OCI-LY1 (cell line): ENCODE results near the gene CDH23.

ENCODE experiments used
- H2AFZ ChIP-seq: fragments of 200-600 bp; sonication (generic), shearing (Covaris generic); 2 replicates; pipeline ENCODE4 v1.6.0; 2014; ENCODE audit warnings: antibody characterized with exemption, mild to moderate bottlenecking, low read length
- H3F3A ChIP-seq: fragments of 200-600 bp; sonication (generic), shearing (Covaris generic); 2 replicates; pipeline ENCODE4 v1.6.0; 2014; ENCODE audit warnings: mild to moderate bottlenecking, antibody characterized with exemption, low read length, moderate library complexity; ENCODE audit not compliant: insufficient read depth
- H3K27ac ChIP-seq: fragments of 200-600 bp; sonication (generic); 2 replicates; pipeline ENCODE4 v1.5.1; 2014; ENCODE audit warnings: low read length, mixed run types, mild to moderate bottlenecking, low read depth; ENCODE audit not compliant: poor library complexity, severe bottlenecking
- H3K27me3 ChIP-seq: fragments of 200-600 bp; sonication (generic); 2 replicates; pipeline ENCODE4 v1.6.0; 2014; ENCODE audit warnings: antibody characterized with exemption, mild to moderate bottlenecking, low read length, moderate library complexity; ENCODE audit not compliant: insufficient read depth
- H3K36me3 ChIP-seq: fragments of 200-600 bp; sonication (generic); 2 replicates; pipeline ENCODE4 v1.6.1; 2014; ENCODE audit warnings: mild to moderate bottlenecking, antibody characterized with exemption, low read length, moderate library complexity, mixed read lengths; ENCODE audit not compliant: insufficient read depth
- H3K4me1 ChIP-seq: fragments of 200-600 bp; sonication (generic); 2 replicates; pipeline ENCODE4 v1.5.1; 2014; ENCODE audit warnings: mild to moderate bottlenecking, low read length, moderate library complexity; ENCODE audit not compliant: insufficient read depth, severe bottlenecking
- H3K4me2 ChIP-seq: fragments of 200-600 bp; sonication (generic), shearing (Covaris generic); 2 replicates; pipeline ENCODE4 v1.6.1; 2014; ENCODE audit warnings: low read length
- H3K4me3 ChIP-seq: fragments of 200-600 bp; sonication (generic); 2 replicates; pipeline ENCODE4 v1.5.1; 2014; ENCODE audit warnings: low read length, low read depth, mild to moderate bottlenecking, mixed read lengths; ENCODE audit not compliant: poor library complexity, severe bottlenecking
- H3K79me2 ChIP-seq: fragments of 200-600 bp; shearing (Covaris generic); 2 replicates; pipeline ENCODE4 v1.6.1; 2016; ENCODE audit warnings: mixed run types, low read length, mixed read lengths; ENCODE audit not compliant: insufficient read depth
- H3K9ac ChIP-seq: fragments of 200-600 bp; sonication (generic), shearing (Covaris generic); 2 replicates; pipeline ENCODE4 v1.6.1; 2014; ENCODE audit warnings: mild to moderate bottlenecking, low read length, mixed read lengths
- H3K9me2 ChIP-seq: fragments of 200-600 bp; sonication (generic), shearing (Covaris generic); 2 replicates; pipeline ENCODE4 v1.6.1; 2014; ENCODE audit warnings: low read depth, mild to moderate bottlenecking, low read length, mixed read lengths
- H3K9me3 ChIP-seq: fragments of 200-600 bp; shearing (Covaris generic); 2 replicates; pipeline ENCODE4 v1.6.1; 2014; ENCODE audit warnings: low read length, mixed read lengths
- H4K20me1 ChIP-seq: fragments of 200-600 bp; sonication (generic), shearing (Covaris generic); 2 replicates; pipeline ENCODE4 v1.6.0; 2016; ENCODE audit warnings: mild to moderate bottlenecking, low read length; ENCODE audit not compliant: insufficient read depth
- CTCF ChIP-seq: fragments of 200-600 bp; sonication (generic), shearing (Covaris generic); IDR thresholded peaks from 2 replicates; pipeline ENCODE4 v1.5.1; 2017; ENCODE audit warnings: mild to moderate bottlenecking, antibody characterized with exemption, low read length, moderate library complexity, mixed read lengths
- EZH2 ChIP-seq: fragments of 200-600 bp; sonication (generic), shearing (Covaris generic); IDR thresholded peaks from 2 replicates; pipeline ENCODE4 v1.8.0; 2017; ENCODE audit warnings: borderline replicate concordance, mixed run types, mild to moderate bottlenecking, antibody characterized with exemption, low read length, moderate library complexity, mixed read lengths

CDH23 gene

GRCh38 chr10:71516890-71517289, 120.2 kb downstream of the CDH23 start:
- Histone ChIP-seq H3K27me3 (no peaks in the 10 kb centered on the region; the same call in 1 of the 2 replicates), H3K4me2 (no peak overlapping the region), H3K9me2 (no peaks in the 10 kb centered on the region), H3K4me1 (no peaks in the 10 kb centered on the region), H3F3A (no peaks in the 10 kb centered on the region), H3K27ac (no peak overlapping the region), H3K9ac (no peak overlapping the region), H4K20me1 (no peaks in the 10 kb centered on the region), H3K79me2 (no peaks in the 10 kb centered on the region), H3K36me3 (no peaks in the 10 kb centered on the region), H3K9me3 (no peaks in the 10 kb centered on the region), H2AFZ (no peak overlapping the region), H3K4me3 (no peak overlapping the region)
- TF ChIP-seq EZH2 (no peak), CTCF (no peak)

DNA sequence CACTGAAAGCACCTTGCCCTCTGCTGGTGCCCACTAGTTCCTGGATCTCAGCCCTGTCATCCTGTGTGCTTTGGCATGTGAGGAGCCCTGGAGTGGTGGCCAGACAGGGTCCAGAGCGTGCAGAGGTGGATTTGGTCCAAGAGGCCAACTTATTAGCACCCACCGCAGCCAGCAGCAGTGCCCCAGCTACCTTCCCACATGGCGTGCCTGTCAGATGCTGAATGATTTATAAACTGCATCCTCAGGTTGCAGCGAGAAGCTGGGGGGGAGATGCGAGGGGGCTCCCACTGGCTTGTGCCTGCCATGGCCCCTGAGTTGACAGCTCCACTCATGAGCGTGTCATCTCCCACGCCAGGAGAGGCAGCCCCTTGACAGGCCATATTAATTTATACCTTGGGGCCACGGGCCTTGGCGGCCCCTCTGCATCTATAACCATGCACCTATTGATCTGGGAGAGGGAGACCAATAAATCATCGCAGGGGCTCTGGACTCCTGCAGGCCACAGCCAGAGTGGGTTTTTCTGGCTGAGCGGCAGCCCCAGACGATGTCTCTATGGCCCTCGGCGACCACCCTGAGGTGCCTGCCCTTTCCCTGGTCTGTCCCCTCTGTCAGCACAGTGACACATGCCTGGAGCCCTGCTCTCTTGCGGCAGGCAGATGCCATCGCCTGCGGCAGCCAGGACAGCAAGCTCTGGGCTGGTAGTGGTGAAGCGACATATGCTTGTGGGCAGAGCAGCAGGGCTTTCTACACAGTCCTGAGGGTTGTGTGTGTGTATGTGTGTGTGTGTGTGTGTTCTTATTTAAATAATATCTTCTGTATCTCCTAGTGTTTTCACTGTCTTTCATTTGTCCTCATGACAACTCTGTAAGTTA, 120.8 kb downstream of the CDH23 start:
- no peaks in the 10 kb centered on the region for H4K20me1 ChIP-seq
- H2AFZ ChIP-seq = no peak overlapping the region
- no peak overlapping the region for H3K4me2 ChIP-seq
- H3K9me2 ChIP-seq = no peaks in the 10 kb centered on the region
- H3K4me1 ChIP-seq = no peaks in the 10 kb centered on the region
- no peaks in the 10 kb centered on the region for H3K9me3 ChIP-seq
- no peak overlapping the region for H3K9ac ChIP-seq
- TF ChIP-seq CTCF = no peak
- no peak for TF ChIP-seq EZH2
- no peaks in the 10 kb centered on the region for H3F3A ChIP-seq
- no peak overlapping the region for H3K4me3 ChIP-seq
- H3K36me3 ChIP-seq = no peaks in the 10 kb centered on the region
- no peaks in the 10 kb centered on the region; the same call in 1 of the 2 replicates for H3K27me3 ChIP-seq
- H3K27ac ChIP-seq = no peak overlapping the region
- no peaks in the 10 kb centered on the region for H3K79me2 ChIP-seq

GRCh38 chr10:71520042-71520441, 123.3 kb downstream of the CDH23 start:
- no peak overlapping the region for H3K9ac ChIP-seq
- TF ChIP-seq CTCF (no peak), EZH2 (no peak)
- H3K27me3 ChIP-seq = no peaks in the 10 kb centered on the region
- no peak overlapping the region for H3K4me3 ChIP-seq
- no peak overlapping the region for H3K4me2 ChIP-seq
- no peaks in the 10 kb centered on the region for H4K20me1 ChIP-seq
- no peak overlapping the region for H3K27ac ChIP-seq
- H3K79me2 ChIP-seq = no peaks in the 10 kb centered on the region
- no peaks in the 10 kb centered on the region for H3F3A ChIP-seq
- H3K36me3 ChIP-seq = no peaks in the 10 kb centered on the region
- H2AFZ ChIP-seq = no peak overlapping the region
- H3K9me3 ChIP-seq = no peaks in the 10 kb centered on the region
- no peaks in the 10 kb centered on the region for H3K4me1 ChIP-seq
- H3K9me2 ChIP-seq = no peaks in the 10 kb centered on the region
